GM12874 (cell line): ENCODE data around the gene PCDH19.

Experiments
- TF ChIP-seq, protein P1 (sequence below): IDR thresholded peaks from 2 replicates; pipeline ENCODE4 v1.5.1; 2011; ENCODE audit warnings: low read depth, mild to moderate bottlenecking, control low read depth, low read length, moderate library complexity; ENCODE audit not compliant: insufficient read depth

The PCDH19 gene

DNA sequence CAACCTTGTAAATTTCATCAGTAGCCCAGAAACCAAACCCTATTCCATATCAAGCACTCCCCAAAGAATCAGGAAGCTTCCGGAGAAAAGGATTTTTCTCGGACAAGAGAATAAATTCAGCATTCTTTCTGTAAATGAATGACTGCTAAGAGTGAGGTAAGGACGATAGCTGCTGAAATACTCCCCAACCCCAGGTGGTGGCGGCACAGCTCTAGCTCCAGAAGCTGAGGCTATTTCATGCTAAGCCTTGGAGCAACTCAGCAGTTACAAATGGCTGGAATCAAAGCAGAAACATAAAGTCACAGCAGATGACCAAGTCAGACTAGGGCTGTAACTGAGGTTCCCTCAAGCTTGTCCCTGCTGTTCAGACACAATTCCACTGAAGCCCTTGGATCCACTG lies 13.9 kb upstream of the PCDH19 start:
- TF ChIP-seq, protein P1, sequence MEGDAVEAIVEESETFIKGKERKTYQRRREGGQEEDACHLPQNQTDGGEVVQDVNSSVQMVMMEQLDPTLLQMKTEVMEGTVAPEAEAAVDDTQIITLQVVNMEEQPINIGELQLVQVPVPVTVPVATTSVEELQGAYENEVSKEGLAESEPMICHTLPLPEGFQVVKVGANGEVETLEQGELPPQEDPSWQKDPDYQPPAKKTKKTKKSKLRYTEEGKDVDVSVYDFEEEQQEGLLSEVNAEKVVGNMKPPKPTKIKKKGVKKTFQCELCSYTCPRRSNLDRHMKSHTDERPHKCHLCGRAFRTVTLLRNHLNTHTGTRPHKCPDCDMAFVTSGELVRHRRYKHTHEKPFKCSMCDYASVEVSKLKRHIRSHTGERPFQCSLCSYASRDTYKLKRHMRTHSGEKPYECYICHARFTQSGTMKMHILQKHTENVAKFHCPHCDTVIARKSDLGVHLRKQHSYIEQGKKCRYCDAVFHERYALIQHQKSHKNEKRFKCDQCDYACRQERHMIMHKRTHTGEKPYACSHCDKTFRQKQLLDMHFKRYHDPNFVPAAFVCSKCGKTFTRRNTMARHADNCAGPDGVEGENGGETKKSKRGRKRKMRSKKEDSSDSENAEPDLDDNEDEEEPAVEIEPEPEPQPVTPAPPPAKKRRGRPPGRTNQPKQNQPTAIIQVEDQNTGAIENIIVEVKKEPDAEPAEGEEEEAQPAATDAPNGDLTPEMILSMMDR = no peak

DNA sequence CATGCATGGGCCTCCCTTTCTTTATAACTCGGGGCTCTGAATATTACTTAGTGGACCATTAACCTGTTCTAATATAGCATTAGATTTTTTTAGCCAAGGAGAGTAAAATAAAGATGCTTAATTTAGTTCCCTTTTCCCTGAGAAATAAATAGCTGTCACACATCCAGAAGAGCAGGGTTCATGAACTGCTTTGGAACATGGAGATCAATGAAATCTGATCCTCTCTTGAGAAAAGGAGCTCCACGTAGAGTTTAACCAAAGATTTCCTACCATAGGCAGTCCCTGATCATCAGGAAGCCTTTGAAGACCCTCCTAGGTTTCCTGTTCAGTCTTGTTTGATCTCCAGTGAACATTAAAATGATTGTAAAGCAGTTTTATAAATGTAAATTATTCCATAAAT lies 8.5 kb upstream of the PCDH19 start:
- TF ChIP-seq, protein P1 = no peak

DNA sequence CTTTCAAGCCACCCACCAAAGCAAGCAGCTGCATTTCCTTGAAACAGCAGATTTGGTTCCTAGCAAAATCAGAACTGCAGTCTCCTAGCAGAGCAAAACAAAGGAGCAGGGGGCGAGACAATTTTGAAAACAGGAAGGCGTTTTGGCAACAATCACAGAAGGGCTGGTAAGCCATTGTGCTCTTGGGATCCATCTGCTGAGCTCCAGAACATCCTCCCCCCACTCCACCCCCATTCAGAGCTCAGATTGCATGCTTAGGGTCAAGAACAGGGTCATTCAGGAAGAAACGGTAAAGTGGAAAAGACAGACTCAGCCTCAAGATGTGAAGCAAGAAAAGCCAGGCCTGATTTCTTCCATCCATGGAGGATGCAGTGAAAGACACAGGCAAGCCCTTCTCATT lies 7.6 kb upstream of the PCDH19 start:
- TF ChIP-seq, protein P1 = no peak

DNA sequence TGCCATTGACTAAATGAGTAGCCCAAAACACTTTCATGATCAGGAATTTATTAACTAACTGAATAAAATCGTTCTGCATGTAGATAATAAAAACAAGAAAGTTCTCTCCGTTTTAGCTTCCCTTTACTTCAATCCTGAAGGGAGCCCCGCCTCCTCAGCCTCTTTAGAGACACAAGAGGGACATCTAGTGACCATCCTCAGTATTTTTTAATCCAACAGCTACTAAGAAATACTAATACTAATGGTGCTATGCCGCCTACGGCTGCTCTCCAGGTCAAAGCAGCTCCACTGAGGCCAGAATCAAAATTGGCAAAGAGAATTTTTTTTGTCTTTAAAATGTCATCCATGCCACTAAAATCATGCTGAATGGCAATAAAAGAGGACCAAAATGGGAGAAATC lies 3.2 kb upstream of the PCDH19 start:
- TF ChIP-seq, protein P1 = no peak

DNA sequence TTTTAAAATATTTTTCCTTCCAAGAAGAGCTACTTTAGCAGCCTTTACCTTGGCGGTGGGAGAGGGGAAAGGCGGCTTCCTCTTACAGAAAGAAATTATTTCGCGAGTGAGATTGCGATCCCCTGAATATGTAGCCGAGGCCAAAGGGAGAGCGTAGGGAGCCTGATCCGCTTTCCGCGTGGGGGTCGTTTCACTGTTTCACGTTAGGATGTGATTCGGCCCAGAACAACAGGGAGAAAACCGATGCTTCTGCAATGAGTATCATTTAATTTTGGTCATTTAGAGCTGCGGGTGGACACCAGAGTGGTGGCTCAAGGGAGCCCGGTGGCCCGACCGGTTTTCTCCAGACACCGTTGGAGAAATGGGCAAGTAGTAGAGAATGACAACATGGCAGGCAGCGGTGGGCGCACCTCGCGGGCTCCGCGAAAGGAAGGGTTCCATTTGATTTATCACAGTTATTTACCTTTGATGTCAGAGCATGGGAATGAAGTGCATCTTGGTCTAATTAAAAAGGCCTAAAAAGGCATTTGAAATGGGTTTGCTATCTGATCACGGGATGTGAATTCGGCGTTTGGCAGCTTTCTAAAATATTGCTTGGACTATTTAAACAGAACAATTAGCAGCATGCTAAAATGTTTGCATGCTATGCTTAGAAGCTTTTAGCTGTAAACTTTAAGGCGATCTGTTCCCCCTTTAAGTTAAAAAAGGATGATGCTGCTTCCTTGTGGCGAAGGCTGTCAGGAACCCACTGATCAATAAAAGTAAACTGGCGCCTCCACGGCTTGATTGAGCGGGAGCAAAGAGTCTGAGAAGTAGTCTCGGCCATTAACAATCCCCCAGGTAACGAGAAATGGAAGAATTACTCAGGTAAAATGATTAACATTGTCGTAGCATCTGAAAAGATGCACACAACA lies 2.0 kb upstream of the PCDH19 start:
- TF ChIP-seq, protein P1 = no peak

DNA sequence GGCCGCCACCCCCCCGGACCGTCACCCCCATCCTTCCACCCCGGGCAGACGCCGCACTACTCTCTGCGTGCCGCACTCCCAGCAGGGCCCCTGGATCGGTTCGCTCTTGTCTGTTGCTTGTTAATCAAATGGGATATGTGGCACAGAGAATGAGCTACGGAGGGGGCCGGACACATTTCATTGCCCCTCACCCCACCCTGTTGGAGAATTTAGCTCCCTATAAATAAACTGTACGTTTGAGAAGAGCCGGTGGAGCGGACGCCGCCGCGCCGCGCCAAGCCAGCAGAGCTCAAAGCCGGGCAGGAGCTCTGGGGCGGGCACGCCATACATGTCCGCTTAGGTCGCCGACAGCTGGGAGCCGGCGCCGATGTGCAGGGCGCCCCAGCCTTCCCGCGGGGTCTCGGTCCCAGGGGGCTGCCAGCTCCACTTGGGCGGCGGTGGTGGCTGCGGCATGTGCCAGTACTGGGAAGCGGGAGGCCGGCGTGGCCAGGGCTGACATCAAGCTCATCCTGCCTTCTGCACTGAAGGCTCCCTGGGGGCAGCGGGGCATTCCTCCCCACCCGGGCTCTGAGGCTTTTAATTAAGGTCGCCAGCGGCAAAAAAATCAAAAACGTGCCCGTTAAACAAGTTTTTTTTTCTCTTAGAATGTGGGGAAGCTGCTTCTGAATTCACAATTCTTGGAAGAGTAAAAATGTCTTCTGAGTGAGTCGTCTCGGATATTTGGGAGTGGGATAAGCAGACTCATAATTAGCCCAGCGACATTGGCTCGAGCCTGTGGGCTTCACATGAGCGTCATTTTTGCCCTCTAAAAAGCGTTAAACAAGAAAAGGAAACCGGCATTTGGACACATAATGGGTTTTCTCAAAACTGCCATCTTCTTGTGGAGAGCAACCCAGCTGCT lies 1.1 kb upstream of the PCDH19 start:
- TF ChIP-seq, protein P1 = no peak
